ENCODE measurements around the gene PPP2R5D. TPM values are rescaled to one million over a fixed set of nuclear protein-coding genes. Genes with fewer than 3 reads are reported as not detected.

Gene PPP2R5D
- total and polyA plus RNA-seq, 9 of the 15 experiments (the other 6 are each of a cell fraction or from before 2014, with no cell fraction given), result 1.3 to 96.1 (median 38.4) TPM

DNA sequence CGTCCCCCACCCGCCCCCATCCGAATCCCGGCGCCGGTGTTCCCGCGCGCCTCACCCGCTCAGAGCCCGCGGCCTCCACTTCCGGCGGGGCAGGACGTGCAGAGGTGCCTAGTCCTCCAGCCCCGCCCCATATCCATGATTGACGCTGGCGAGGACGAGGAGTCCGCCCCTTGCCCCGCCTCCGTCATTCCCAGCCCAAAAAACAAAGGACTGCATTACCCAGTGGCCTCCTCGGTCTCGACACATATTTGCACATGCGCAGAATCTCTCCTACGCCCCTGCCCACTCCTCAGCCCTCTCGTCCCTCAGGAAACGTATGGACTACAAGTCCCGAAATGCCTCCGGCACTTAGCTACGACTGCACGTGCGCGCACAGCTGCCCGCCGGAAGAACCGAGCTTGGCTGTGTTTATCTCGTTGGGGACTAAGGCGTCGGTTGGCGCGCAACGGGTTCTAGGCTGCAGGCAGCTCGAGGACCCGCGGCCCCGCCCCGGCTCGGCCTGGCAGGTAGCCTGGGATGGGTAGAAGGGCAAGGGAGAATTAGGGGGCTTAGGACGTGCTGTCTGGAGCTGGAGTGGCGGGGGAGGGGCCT is 29.6 kb downstream of the PPP2R5D start, which contains the start of the genes KLHDC3 and MEA1 (continued):
- TF ChIP-seq ZNF408 (CRISPR knock-in tag; IDR thresholded peaks at IDR 0.05; ENCODE audit: low read depth), result no peak
- TF ChIP-seq RBM17 (IDR thresholded peaks at IDR 0.05; ENCODE audit: borderline replicate concordance, low read depth, low read length), result no peak
- TF ChIP-seq SP2 (IDR thresholded peaks at IDR 0.05; ENCODE audit: extremely low read depth, low read depth, low read length, poor library complexity, severe bottlenecking), result no peak
- no peak for TF ChIP-seq ZBTB17 (CRISPR knock-in tag; IDR thresholded peaks at IDR 0.05)
- no peak; the same call in 1 of the 2 replicates for TF ChIP-seq TRIM28 (IDR thresholded peaks at IDR 0.05)
- TF ChIP-seq LARP7 (IDR thresholded peaks at IDR 0.05), result no peak
- TF ChIP-seq RAD51 (IDR thresholded peaks at IDR 0.05; ENCODE audit: borderline replicate concordance, low read depth), result peak; percentile 66; the same call in 1 of the 2 replicates
- TF ChIP-seq MAFK (IDR thresholded peaks at IDR 0.05; ENCODE audit: low read length), result no peak; the same call in 1 of the 2 replicates
- TF ChIP-seq, protein P1, sequence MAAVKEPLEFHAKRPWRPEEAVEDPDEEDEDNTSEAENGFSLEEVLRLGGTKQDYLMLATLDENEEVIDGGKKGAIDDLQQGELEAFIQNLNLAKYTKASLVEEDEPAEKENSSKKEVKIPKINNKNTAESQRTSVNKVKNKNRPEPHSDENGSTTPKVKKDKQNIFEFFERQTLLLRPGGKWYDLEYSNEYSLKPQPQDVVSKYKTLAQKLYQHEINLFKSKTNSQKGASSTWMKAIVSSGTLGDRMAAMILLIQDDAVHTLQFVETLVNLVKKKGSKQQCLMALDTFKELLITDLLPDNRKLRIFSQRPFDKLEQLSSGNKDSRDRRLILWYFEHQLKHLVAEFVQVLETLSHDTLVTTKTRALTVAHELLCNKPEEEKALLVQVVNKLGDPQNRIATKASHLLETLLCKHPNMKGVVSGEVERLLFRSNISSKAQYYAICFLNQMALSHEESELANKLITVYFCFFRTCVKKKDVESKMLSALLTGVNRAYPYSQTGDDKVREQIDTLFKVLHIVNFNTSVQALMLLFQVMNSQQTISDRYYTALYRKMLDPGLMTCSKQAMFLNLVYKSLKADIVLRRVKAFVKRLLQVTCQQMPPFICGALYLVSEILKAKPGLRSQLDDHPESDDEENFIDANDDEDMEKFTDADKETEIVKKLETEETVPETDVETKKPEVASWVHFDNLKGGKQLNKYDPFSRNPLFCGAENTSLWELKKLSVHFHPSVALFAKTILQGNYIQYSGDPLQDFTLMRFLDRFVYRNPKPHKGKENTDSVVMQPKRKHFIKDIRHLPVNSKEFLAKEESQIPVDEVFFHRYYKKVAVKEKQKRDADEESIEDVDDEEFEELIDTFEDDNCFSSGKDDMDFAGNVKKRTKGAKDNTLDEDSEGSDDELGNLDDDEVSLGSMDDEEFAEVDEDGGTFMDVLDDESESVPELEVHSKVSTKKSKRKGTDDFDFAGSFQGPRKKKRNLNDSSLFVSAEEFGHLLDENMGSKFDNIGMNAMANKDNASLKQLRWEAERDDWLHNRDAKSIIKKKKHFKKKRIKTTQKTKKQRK (IDR thresholded peaks at IDR 0.05; ENCODE audit: borderline replicate concordance, low read depth, low read length), result no peak
- TF ChIP-seq E2F8 (IDR thresholded peaks at IDR 0.05; ENCODE audit: low read depth, partially characterized antibody), result peak; percentile 87
- TF ChIP-seq RHOXF2B (CRISPR knock-in tag; conservative IDR thresholded peaks at IDR 0.05), result no peak
- no peak for TF ChIP-seq CHD4 (IDR thresholded peaks at IDR 0.05; ENCODE audit: insufficient read depth, insufficient replicate concordance, low read depth, low read length, poor library complexity, severe bottlenecking)
- TF ChIP-seq VEZF1 (CRISPR knock-in tag; IDR thresholded peaks at IDR 0.05), result peak; percentile 79
- TF ChIP-seq MCM5 (IDR thresholded peaks at IDR 0.05; ENCODE audit: low read depth), result no peak
- no peak for TF ChIP-seq SMAD3 (CRISPR knock-in tag; conservative IDR thresholded peaks at IDR 0.05)
- no peak for TF ChIP-seq ZC3H11A (IDR thresholded peaks at IDR 0.05; ENCODE audit: low read depth, low read length)
- no peak for TF ChIP-seq NFATC3 (IDR thresholded peaks at IDR 0.05)
- TF ChIP-seq ATF3 (IDR thresholded peaks at IDR 0.05), result no peak
- no peak for TF ChIP-seq ATF3 (CRISPR knock-in tag; conservative IDR thresholded peaks at IDR 0.05)
- peak; percentile 44; the same call in 1 of the 2 replicates for TF ChIP-seq ZBTB7A (IDR thresholded peaks at IDR 0.05; ENCODE audit: borderline replicate concordance, control insufficient read depth, low read depth, low read length)
- no peak for TF ChIP-seq FOXA1 (IDR thresholded peaks at IDR 0.05; ENCODE audit: borderline replicate concordance)

Measured in K562 (cell line).